ENCODE measurements around the gene CASP5. TPM values are rescaled to one million over a fixed set of nuclear protein-coding genes. Genes with fewer than 3 reads are reported as not detected.

The CASP5 gene
- polyA plus RNA-seq, 1 donor from 2014 or later, result not detected

GRCh38 chr11:105005451-105005845 is 17.5 kb downstream of the CASP5 start:
- no peaks in the 10 kb centered on the region for H3K9me2 ChIP-seq (ENCODE audit: insufficient read depth, low read length)
- no peak overlapping the region for H3K4me2 ChIP-seq (ENCODE audit: low read length)
- H3F3A ChIP-seq (ENCODE audit: insufficient read depth, low read length, poor library complexity, severe bottlenecking), result no peaks in the 10 kb centered on the region
- H2AFZ ChIP-seq (ENCODE audit: low read depth, low read length), result no peak overlapping the region
- H3K4me3 ChIP-seq (ENCODE audit: low read length), result no peak overlapping the region
- no peaks in the 10 kb centered on the region for H3K36me3 ChIP-seq (ENCODE audit: insufficient read depth, low read length)
- H3K79me2 ChIP-seq (replicated peaks; ENCODE audit: insufficient read depth, low read length), result no peaks in the 10 kb centered on the region
- no peak overlapping the region for H3K27ac ChIP-seq (ENCODE audit: low read length)
- no peaks in the 10 kb centered on the region for H3K9me3 ChIP-seq (ENCODE audit: low read length)
- no peak overlapping the region for H3K9ac ChIP-seq (ENCODE audit: low read length)
- no peaks in the 10 kb centered on the region for H3K27me3 ChIP-seq (ENCODE audit: insufficient read depth, low read depth, low read length)
- H4K20me1 ChIP-seq (ENCODE audit: insufficient read depth), result no peaks in the 10 kb centered on the region
- no peak for TF ChIP-seq RAD21 (conservative IDR thresholded peaks at IDR 0.05)
- TF ChIP-seq SMC3 (conservative IDR thresholded peaks at IDR 0.05; ENCODE audit: poor library complexity), result no peak

DNA sequence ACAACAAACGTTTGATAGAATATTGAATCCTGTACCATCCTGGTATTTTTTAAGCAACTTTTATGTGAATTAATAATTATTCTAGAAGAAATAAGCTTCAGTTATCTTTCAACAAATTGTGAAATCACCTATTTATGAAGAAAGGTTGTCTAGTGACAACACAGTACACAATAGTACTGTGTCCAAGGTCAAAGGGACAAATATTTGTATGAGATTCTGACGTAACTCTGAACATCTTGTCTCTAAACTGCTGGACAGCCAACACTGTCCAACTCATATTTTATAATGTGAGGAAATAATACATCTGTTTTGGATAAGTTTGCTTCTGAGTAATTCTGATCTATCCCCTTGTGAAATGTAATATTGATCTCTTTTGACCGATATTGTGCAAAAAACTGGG is 18.9 kb downstream of the CASP5 start:
- Histone ChIP-seq H3F3A (ENCODE audit: insufficient read depth, low read length, poor library complexity, severe bottlenecking) (no peaks in the 10 kb centered on the region), H4K20me1 (ENCODE audit: insufficient read depth) (no peaks in the 10 kb centered on the region), H3K4me3 (ENCODE audit: low read length) (no peak overlapping the region), H3K9ac (ENCODE audit: low read length) (no peak overlapping the region), H3K9me3 (ENCODE audit: low read length) (no peaks in the 10 kb centered on the region), H3K9me2 (ENCODE audit: insufficient read depth, low read length) (no peaks in the 10 kb centered on the region), H2AFZ (ENCODE audit: low read depth, low read length) (no peak overlapping the region), H3K36me3 (ENCODE audit: insufficient read depth, low read length) (no peaks in the 10 kb centered on the region), H3K27me3 (ENCODE audit: insufficient read depth, low read depth, low read length) (no peaks in the 10 kb centered on the region), H3K27ac (ENCODE audit: low read length) (no peak overlapping the region), H3K4me2 (ENCODE audit: low read length) (no peak overlapping the region), H3K79me2 (replicated peaks; ENCODE audit: insufficient read depth, low read length) (no peaks in the 10 kb centered on the region)
- TF ChIP-seq, protein P1, sequence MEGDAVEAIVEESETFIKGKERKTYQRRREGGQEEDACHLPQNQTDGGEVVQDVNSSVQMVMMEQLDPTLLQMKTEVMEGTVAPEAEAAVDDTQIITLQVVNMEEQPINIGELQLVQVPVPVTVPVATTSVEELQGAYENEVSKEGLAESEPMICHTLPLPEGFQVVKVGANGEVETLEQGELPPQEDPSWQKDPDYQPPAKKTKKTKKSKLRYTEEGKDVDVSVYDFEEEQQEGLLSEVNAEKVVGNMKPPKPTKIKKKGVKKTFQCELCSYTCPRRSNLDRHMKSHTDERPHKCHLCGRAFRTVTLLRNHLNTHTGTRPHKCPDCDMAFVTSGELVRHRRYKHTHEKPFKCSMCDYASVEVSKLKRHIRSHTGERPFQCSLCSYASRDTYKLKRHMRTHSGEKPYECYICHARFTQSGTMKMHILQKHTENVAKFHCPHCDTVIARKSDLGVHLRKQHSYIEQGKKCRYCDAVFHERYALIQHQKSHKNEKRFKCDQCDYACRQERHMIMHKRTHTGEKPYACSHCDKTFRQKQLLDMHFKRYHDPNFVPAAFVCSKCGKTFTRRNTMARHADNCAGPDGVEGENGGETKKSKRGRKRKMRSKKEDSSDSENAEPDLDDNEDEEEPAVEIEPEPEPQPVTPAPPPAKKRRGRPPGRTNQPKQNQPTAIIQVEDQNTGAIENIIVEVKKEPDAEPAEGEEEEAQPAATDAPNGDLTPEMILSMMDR (IDR thresholded peaks at IDR 0.05; ENCODE audit: poor library complexity, severe bottlenecking), result no peak
- TF ChIP-seq RAD21 (conservative IDR thresholded peaks at IDR 0.05), result no peak
- TF ChIP-seq SMC3 (conservative IDR thresholded peaks at IDR 0.05; ENCODE audit: poor library complexity), result no peak
- TF ChIP-seq REST (IDR thresholded peaks at IDR 0.05; ENCODE audit: borderline replicate concordance), result no peak
- no peak for TF ChIP-seq MXI1 (conservative IDR thresholded peaks at IDR 0.05; ENCODE audit: poor library complexity, severe bottlenecking)
- no peak for TF ChIP-seq TAF1 (IDR thresholded peaks at IDR 0.05; ENCODE audit: low read depth)
- no peak for TF ChIP-seq POLR2AphosphoS5 (IDR thresholded peaks at IDR 0.05)
- TF ChIP-seq EZH2 (IDR thresholded peaks at IDR 0.05; ENCODE audit: borderline replicate concordance, insufficient read depth, low read length, poor library complexity, severe bottlenecking), result no peak
- no peak for TF ChIP-seq EP300 (conservative IDR thresholded peaks at IDR 0.05; ENCODE audit: poor library complexity, severe bottlenecking)

DNA sequence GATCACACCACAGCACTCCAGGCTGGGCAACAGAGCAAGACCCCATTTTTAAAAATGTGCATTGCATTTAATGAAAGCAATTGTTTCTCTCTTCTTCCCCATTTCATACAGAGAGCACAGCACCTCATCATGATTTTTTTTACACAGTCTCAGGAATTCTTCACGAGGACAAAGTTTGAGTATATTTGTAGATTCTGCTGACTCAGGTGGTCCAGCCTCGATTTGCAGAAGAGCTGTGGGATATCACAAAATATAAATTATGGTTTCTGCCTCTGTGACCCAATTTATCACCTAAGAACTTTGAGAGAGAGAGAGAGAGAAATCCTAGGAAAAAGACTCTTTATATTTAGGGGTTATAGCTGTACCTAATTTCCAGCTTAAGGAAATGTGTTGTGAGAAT is 19.8 kb downstream of the CASP5 start:
- H3K36me3 ChIP-seq (ENCODE audit: insufficient read depth, low read length), result no peaks in the 10 kb centered on the region
- H3F3A ChIP-seq (ENCODE audit: insufficient read depth, low read length, poor library complexity, severe bottlenecking), result no peaks in the 10 kb centered on the region
- H2AFZ ChIP-seq (ENCODE audit: low read depth, low read length), result no peak overlapping the region
- H3K4me3 ChIP-seq (ENCODE audit: low read length), result no peak overlapping the region
- no peak overlapping the region for H3K9ac ChIP-seq (ENCODE audit: low read length)
- no peaks in the 10 kb centered on the region for H3K9me3 ChIP-seq (ENCODE audit: low read length)
- H3K27ac ChIP-seq (ENCODE audit: low read length), result no peak overlapping the region
- no peaks in the 10 kb centered on the region for H3K79me2 ChIP-seq (replicated peaks; ENCODE audit: insufficient read depth, low read length)
- H3K9me2 ChIP-seq (ENCODE audit: insufficient read depth, low read length), result no peaks in the 10 kb centered on the region
- H3K27me3 ChIP-seq (ENCODE audit: insufficient read depth, low read depth, low read length), result no peaks in the 10 kb centered on the region
- TF ChIP-seq REST (IDR thresholded peaks at IDR 0.05; ENCODE audit: borderline replicate concordance) (no peak), RAD21 (conservative IDR thresholded peaks at IDR 0.05) (no peak), EZH2 (IDR thresholded peaks at IDR 0.05; ENCODE audit: borderline replicate concordance, insufficient read depth, low read length, poor library complexity, severe bottlenecking) (no peak), SMC3 (conservative IDR thresholded peaks at IDR 0.05; ENCODE audit: poor library complexity) (no peak), MXI1 (conservative IDR thresholded peaks at IDR 0.05; ENCODE audit: poor library complexity, severe bottlenecking) (no peak), EP300 (conservative IDR thresholded peaks at IDR 0.05; ENCODE audit: poor library complexity, severe bottlenecking) (no peak), TAF1 (IDR thresholded peaks at IDR 0.05; ENCODE audit: low read depth) (no peak), POLR2AphosphoS5 (IDR thresholded peaks at IDR 0.05) (no peak)
- TF ChIP-seq, protein P1 (IDR thresholded peaks at IDR 0.05; ENCODE audit: poor library complexity, severe bottlenecking), result no peak
- H4K20me1 ChIP-seq (ENCODE audit: insufficient read depth), result no peaks in the 10 kb centered on the region
- H3K4me2 ChIP-seq (ENCODE audit: low read length), result no peak overlapping the region
